Trophoblast cell (in vitro differentiated cells and primary cell): ENCODE results near the gene NUP133.

Experiments used
- DNase-seq, 2 donors: peaks; one replicate each; pipeline ENCODE4 v3.0.0-alpha.2; 2016
- H2AFZ ChIP-seq: 2 replicates; pipeline ENCODE4 v1.6.1; 2013; ENCODE audit warnings: low read length, moderate library complexity, mild to moderate bottlenecking; ENCODE audit not compliant: insufficient read depth, poor library complexity
- H2AK5ac ChIP-seq: 2 replicates; pipeline ENCODE4 v1.6.1; 2013; ENCODE audit warnings: mild to moderate bottlenecking, low read length
- H2BK120ac ChIP-seq: 2 replicates; pipeline ENCODE4 v1.6.1; 2013; ENCODE audit warnings: low read length, mild to moderate bottlenecking, moderate library complexity; ENCODE audit not compliant: insufficient read depth, poor library complexity
- H2BK12ac ChIP-seq: 2 replicates; pipeline ENCODE4 v1.6.1; 2013; ENCODE audit warnings: mild to moderate bottlenecking, low read length, moderate library complexity
- H2BK5ac ChIP-seq: 2 replicates; pipeline ENCODE4 v1.6.1; 2013; ENCODE audit warnings: low read length, low read depth, moderate library complexity, mild to moderate bottlenecking; ENCODE audit not compliant: poor library complexity
- H3K14ac ChIP-seq: 2 replicates; pipeline ENCODE4 v1.6.1; 2013; ENCODE audit warnings: mild to moderate bottlenecking, low read length
- H3K18ac ChIP-seq: 2 replicates; pipeline ENCODE4 v1.6.1; 2013; ENCODE audit warnings: mild to moderate bottlenecking, low read length
- H3K23ac ChIP-seq: 2 replicates; pipeline ENCODE4 v1.6.1; 2013; ENCODE audit warnings: low read length
- H3K27ac ChIP-seq: 2 replicates; pipeline ENCODE4 v1.5.1; 2013; ENCODE audit warnings: low read depth, mild to moderate bottlenecking, inconsistent platforms, low read length, moderate library complexity
- H3K27me3 ChIP-seq: 2 replicates; pipeline ENCODE4 v1.6.1; 2013; ENCODE audit warnings: inconsistent platforms, mild to moderate bottlenecking, low read length, moderate library complexity; ENCODE audit not compliant: insufficient read depth
- H3K36me3 ChIP-seq, 2 experiments: 1 replicate in 1 of 2; 2 replicates in 1 of 2; pipeline ENCODE4 v1.6.1; 2013; ENCODE audit warnings: low read length in 2 of 2, mild to moderate bottlenecking in 2 of 2, moderate library complexity in 1 of 2; ENCODE audit not compliant: insufficient read depth in 2 of 2, control insufficient read depth in 1 of 2
- H3K4ac ChIP-seq: 2 replicates; pipeline ENCODE4 v1.6.1; 2013; ENCODE audit warnings: low read depth, mild to moderate bottlenecking, low read length, moderate library complexity
- H3K4me1 ChIP-seq, 2 experiments: 1 replicate in 1 of 2; 2 replicates in 1 of 2; pipeline ENCODE4 v1.6.1; 2013; ENCODE audit warnings: low read length in 2 of 2, mild to moderate bottlenecking in 2 of 2, moderate library complexity in 1 of 2; ENCODE audit not compliant: insufficient read depth in 2 of 2, control insufficient read depth in 1 of 2
- H3K4me2 ChIP-seq: 2 replicates; pipeline ENCODE4 v1.6.1; 2013; ENCODE audit warnings: inconsistent platforms, mild to moderate bottlenecking, low read length, moderate library complexity
- H3K4me3 ChIP-seq: 2 replicates; pipeline ENCODE4 v1.5.1; 2013; ENCODE audit warnings: mild to moderate bottlenecking, low read depth, low read length, inconsistent platforms
- H3K79me1 ChIP-seq: one replicate; pipeline ENCODE4 v1.6.1; 2013; ENCODE audit warnings: low read length
- H3K79me2 ChIP-seq: 2 replicates; pipeline ENCODE4 v1.6.1; 2013; ENCODE audit warnings: low read length, mild to moderate bottlenecking; ENCODE audit not compliant: control insufficient read depth, insufficient read depth, poor library complexity
- H3K9ac ChIP-seq: 2 replicates; pipeline ENCODE4 v1.6.1; 2013; ENCODE audit warnings: mild to moderate bottlenecking, low read length
- H3K9me3 ChIP-seq: 2 replicates; pipeline ENCODE4 v1.6.1; 2013; ENCODE audit warnings: low read depth, mild to moderate bottlenecking, control low read depth, inconsistent platforms, low read length; ENCODE audit not compliant: insufficient read depth
- H4K12ac ChIP-seq: 2 replicates; pipeline ENCODE4 v1.6.1; 2013; ENCODE audit warnings: low read depth, mild to moderate bottlenecking, low read length, moderate library complexity
- H4K8ac ChIP-seq: 2 replicates; pipeline ENCODE4 v1.6.1; 2013; ENCODE audit warnings: low read depth, mild to moderate bottlenecking, low read length, moderate library complexity
- H4K91ac ChIP-seq: one replicate; pipeline ENCODE4 v1.6.1; 2013; ENCODE audit warnings: low read depth, mild to moderate bottlenecking, low read length, moderate library complexity
- WGBS: extraction: QIAGEN DNeasy Blood & Tissue Kit; methylation state at CpG from one replicate; pipeline ENCODE4 v1.1.7; 2013; ENCODE audit warnings: missing lambda C conversion rate; ENCODE audit not compliant: insufficient read length, insufficient coverage; ENCODE audit errors: extremely low coverage; 5-methylcytosine and 5-hydroxymethylcytosine counted together

Gene NUP133

GRCh38 chr1:229431284-229432115 is 76.6 kb downstream of the NUP133 start:
- Histone ChIP-seq H4K12ac (no peak overlapping the region), H2BK120ac (no peak overlapping the region), H3K14ac (no peak overlapping the region), H3K18ac (no peak overlapping the region), H2BK5ac (no peak overlapping the region), H2AK5ac (no peak overlapping the region), H3K4me3 (no peak overlapping the region), H3K4ac (no peak overlapping the region), H4K91ac (no peak overlapping the region), H3K9ac (no peak overlapping the region), H3K27me3 (peaks cover 38% of the 10 kb centered on the region), H3K9me3 (peaks cover 10% of the 10 kb centered on the region), H3K23ac (no peak overlapping the region), H3K4me1 (peaks cover 8 to 12% of the 10 kb centered on the region in 2 experiments), H3K27ac (no peak overlapping the region), H3K4me2 (no peak overlapping the region), H3K79me1 (no peaks in the 10 kb centered on the region), H4K8ac (no peak overlapping the region), H2BK12ac (no peak overlapping the region), H3K79me2 (no peaks in the 10 kb centered on the region), H2AFZ (peak overlapping the region; percentile 3), H3K36me3 (no peaks in the 10 kb centered on the region)
- no peak for DNase-seq
- no CpG with 5 or more reads among the region's 65 CpGs for WGBS

- Histone ChIP-seq H4K91ac (no peak overlapping the region), H3K4me3 (no peak overlapping the region), H2BK12ac (no peak overlapping the region), H2BK5ac (no peak overlapping the region), H2AFZ (no peak overlapping the region), H3K9ac (no peak overlapping the region), H3K18ac (no peak overlapping the region), H4K12ac (no peak overlapping the region), H2BK120ac (no peak overlapping the region), H4K8ac (no peak overlapping the region), H3K4ac (no peak overlapping the region), H3K27me3 (peaks cover 38% of the 10 kb centered on the region), H3K79me1 (no peaks in the 10 kb centered on the region), H3K4me2 (peak overlapping the region; percentile 39), H2AK5ac (no peak overlapping the region), H3K27ac (no peak overlapping the region), H3K14ac (no peak overlapping the region), H3K23ac (no peak overlapping the region), H3K9me3 (peaks cover 10% of the 10 kb centered on the region), H3K4me1 (peaks cover 8 to 12% of the 10 kb centered on the region in 2 experiments), H3K79me2 (no peaks in the 10 kb centered on the region), H3K36me3 (no peaks in the 10 kb centered on the region)
- DNase-seq = peak; percentile 38 to 64
- WGBS = no CpG with 5 or more reads among the region's 16 CpGs
Observed at GRCh38 chr1:229430761-229431283, 77.3 kb downstream of the NUP133 start.

GRCh38 chr1:229428256-229428655 is 79.9 kb downstream of the NUP133 start:
- H3K27ac ChIP-seq = no peak overlapping the region
- WGBS = no CpG with 5 or more reads among the region's 3 CpGs
- H3K18ac ChIP-seq = no peak overlapping the region
- H2AFZ ChIP-seq = no peak overlapping the region
- DNase-seq = no peak
- H3K4ac ChIP-seq = no peak overlapping the region
- peaks cover 9% of the 10 kb centered on the region for H3K9me3 ChIP-seq
- no peaks in the 10 kb centered on the region for H3K36me3 ChIP-seq
- H4K8ac ChIP-seq = no peak overlapping the region
- H3K27me3 ChIP-seq = peaks cover 17% of the 10 kb centered on the region
- no peak overlapping the region for H2AK5ac ChIP-seq
- no peak overlapping the region for H2BK12ac ChIP-seq
- no peak overlapping the region for H2BK120ac ChIP-seq
- H4K12ac ChIP-seq = no peak overlapping the region
- H3K4me2 ChIP-seq = no peak overlapping the region
- no peak overlapping the region for H4K91ac ChIP-seq
- H3K9ac ChIP-seq = no peak overlapping the region
- no peaks in the 10 kb centered on the region for H3K79me1 ChIP-seq
- H3K23ac ChIP-seq = no peak overlapping the region
- H3K79me2 ChIP-seq = no peaks in the 10 kb centered on the region
- no peak overlapping the region for H3K14ac ChIP-seq
- H3K4me1 ChIP-seq = no peaks in the 10 kb centered on the region
- H2BK5ac ChIP-seq = no peak overlapping the region
- no peak overlapping the region for H3K4me3 ChIP-seq

GRCh38 chr1:229427572-229427971 is 80.6 kb downstream of the NUP133 start:
- Histone ChIP-seq H2BK120ac (no peak overlapping the region), H3K23ac (no peak overlapping the region), H3K4ac (no peak overlapping the region), H2BK5ac (no peak overlapping the region), H3K4me2 (no peak overlapping the region), H2AFZ (no peak overlapping the region), H3K27ac (no peak overlapping the region), H4K8ac (no peak overlapping the region), H3K27me3 (peaks cover 10% of the 10 kb centered on the region), H3K4me1 (no peaks in the 10 kb centered on the region), H3K18ac (no peak overlapping the region), H3K9ac (no peak overlapping the region), H4K91ac (no peak overlapping the region), H2BK12ac (no peak overlapping the region), H3K9me3 (peaks cover 8% of the 10 kb centered on the region), H3K36me3 (no peaks in the 10 kb centered on the region), H3K79me2 (no peaks in the 10 kb centered on the region), H3K4me3 (no peak overlapping the region), H3K79me1 (no peaks in the 10 kb centered on the region), H3K14ac (no peak overlapping the region), H4K12ac (no peak overlapping the region), H2AK5ac (no peak overlapping the region)
- WGBS = no CpG with 5 or more reads among the region's 3 CpGs
- no peak for DNase-seq
